BLaER1 (cell line): ENCODE results near the gene LAMC3.

Experiments used
- H3K27ac ChIP-seq: shearing (Covaris generic); formaldehyde crosslinking; 2 replicates; pipeline ENCODE4 v1.8.1; 2022
- H3K27me3 ChIP-seq: shearing (Covaris generic); formaldehyde crosslinking; 2 replicates; pipeline ENCODE4 v1.8.1; 2022
- H3K36me3 ChIP-seq: shearing (Covaris generic); formaldehyde crosslinking; 2 replicates; pipeline ENCODE4 v1.8.1; 2022
- H3K4me1 ChIP-seq: shearing (Covaris generic); formaldehyde crosslinking; 2 replicates; pipeline ENCODE4 v1.8.1; 2022
- H3K4me2 ChIP-seq: shearing (Covaris generic); formaldehyde crosslinking; 2 replicates; pipeline ENCODE4 v1.8.1; 2022
- H3K4me3 ChIP-seq: shearing (Covaris generic); formaldehyde crosslinking; 2 replicates; pipeline ENCODE4 v1.8.1; 2022
- H3K9ac ChIP-seq: shearing (Covaris generic); formaldehyde crosslinking; 2 replicates; pipeline ENCODE4 v1.8.1; 2022
- H3K9me3 ChIP-seq: shearing (Covaris generic); formaldehyde crosslinking; 2 replicates; pipeline ENCODE4 v1.8.1; 2022
- H4K20me1 ChIP-seq: shearing (Covaris generic); formaldehyde crosslinking; 2 replicates; pipeline ENCODE4 v1.8.1; 2022
- Cebpa-rat ChIP-seq: shearing (Covaris generic); IDR thresholded peaks from 2 replicates; pipeline ENCODE4 v1.8.1; 2022

Gene LAMC3

DNA sequence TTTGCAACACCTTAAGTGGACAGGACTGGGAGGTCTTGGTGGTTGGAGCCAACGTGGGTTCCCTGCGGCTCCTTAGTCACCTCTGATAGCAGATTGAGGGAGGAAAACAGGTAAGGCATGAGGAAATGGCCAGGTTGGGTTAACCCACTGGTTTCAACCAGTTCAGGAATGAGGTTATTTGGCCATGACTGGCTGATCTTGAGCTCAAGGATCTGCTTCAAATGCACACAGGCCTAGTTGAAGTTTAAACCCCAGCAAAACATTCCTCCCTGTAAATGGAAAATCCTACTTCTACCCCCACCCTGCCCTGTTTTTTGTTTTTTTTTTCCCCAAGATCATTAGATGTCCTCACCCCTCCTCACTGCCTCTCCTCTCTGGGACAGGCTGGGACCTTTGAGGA is 113.2 kb downstream of the LAMC3 start:
- Histone ChIP-seq H3K27ac (no peak overlapping the region), H3K4me3 (no peak overlapping the region), H3K27me3 (no peaks in the 10 kb centered on the region), H3K4me1 (peaks cover 32% of the 10 kb centered on the region), H3K36me3 (peaks cover 27% of the 10 kb centered on the region), H4K20me1 (peaks cover 14% of the 10 kb centered on the region; the same call in 1 of the 2 replicates), H3K9ac (no peak overlapping the region), H3K4me2 (no peak overlapping the region), H3K9me3 (no peaks in the 10 kb centered on the region)
- TF ChIP-seq Cebpa-rat, result no peak

DNA sequence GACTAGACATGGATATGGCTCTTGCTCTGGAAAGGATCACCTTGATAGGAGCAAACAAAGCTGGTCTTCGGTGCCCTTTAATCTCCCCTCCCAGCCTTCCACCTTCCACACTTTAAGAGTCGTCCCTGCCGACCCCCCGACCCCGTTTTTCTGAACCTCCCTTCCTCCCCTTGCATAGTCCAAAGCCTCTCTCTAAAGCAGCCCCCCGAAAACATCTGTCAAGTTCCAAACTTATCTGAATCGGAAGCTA is 116.0 kb downstream of the LAMC3 start:
- Histone ChIP-seq H3K9me3 (no peaks in the 10 kb centered on the region), H3K36me3 (peaks cover 49% of the 10 kb centered on the region), H3K27ac (peak overlapping the region; percentile 88)

DNA sequence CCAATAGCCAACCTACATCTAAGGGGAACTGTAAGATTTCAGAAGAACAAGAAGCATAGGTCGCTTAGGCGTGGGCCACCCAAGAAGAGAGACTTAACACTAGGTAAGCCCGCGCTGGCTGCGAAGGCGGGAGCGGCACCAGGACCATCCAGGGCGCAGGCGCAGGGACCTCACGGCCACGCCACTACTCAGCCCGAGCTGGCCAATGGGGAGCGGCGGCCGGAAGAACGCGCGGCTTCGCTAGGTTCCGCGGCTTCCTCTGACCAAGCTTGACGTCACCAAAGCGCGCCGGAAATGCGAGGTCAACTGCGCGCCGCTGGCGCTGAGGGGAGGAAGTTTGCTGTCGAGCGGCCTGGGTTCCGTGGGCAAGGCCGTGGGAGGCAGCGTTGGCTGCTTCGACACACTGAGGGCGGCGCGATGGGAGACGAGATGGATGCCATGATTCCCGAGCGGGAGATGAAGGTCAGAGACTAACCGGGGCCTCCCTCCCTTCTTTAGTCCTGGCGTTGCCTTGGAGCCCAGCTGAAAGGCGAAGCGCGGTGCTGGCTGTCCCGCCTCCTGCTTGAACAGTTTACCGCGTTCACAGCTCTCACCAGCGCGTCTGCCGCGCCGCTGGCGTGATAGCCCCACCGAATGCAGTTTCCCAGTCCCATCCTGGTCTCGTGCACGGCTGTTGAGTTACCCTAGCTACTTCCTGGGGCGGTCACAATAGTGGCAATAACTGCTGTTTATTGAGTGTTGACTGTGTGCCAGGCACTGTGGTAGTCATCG is 116.5 kb downstream of the LAMC3 start, which contains the start of gene NUP214:
TSS of gene NUP214 (plus strand) at position 299 of the 771 bp plus-strand sequence. CDS start at position 418, 119 bp downstream.
- Histone ChIP-seq H3K4me1 (peaks cover 24% of the 10 kb centered on the region), H3K9me3 (no peaks in the 10 kb centered on the region), H3K27ac (peak within 1 kb of the TSS; percentile 88), H3K36me3 (peaks cover 52% of the 10 kb centered on the region), H3K27me3 (no peaks in the 10 kb centered on the region), H3K4me3 (peak within 1 kb of the TSS; percentile 92), H3K9ac (peak within 1 kb of the TSS; percentile 94), H4K20me1 (peaks cover 18% of the 10 kb centered on the region; the same call in 1 of the 2 replicates), H3K4me2 (peak within 1 kb of the TSS; percentile 98)
- no peak for TF ChIP-seq Cebpa-rat

More for the DNA sequence above, 116.0 kb downstream of the LAMC3 start:
- peak overlapping the region; percentile 92 for H3K4me3 ChIP-seq
- H3K4me1 ChIP-seq, result peaks cover 24% of the 10 kb centered on the region
- H4K20me1 ChIP-seq, result peaks cover 18% of the 10 kb centered on the region; the same call in 1 of the 2 replicates
- no peak for TF ChIP-seq Cebpa-rat
- H3K4me2 ChIP-seq, result peak overlapping the region; percentile 98
- no peaks in the 10 kb centered on the region for H3K27me3 ChIP-seq
- H3K9ac ChIP-seq, result peak overlapping the region; percentile 94

DNA sequence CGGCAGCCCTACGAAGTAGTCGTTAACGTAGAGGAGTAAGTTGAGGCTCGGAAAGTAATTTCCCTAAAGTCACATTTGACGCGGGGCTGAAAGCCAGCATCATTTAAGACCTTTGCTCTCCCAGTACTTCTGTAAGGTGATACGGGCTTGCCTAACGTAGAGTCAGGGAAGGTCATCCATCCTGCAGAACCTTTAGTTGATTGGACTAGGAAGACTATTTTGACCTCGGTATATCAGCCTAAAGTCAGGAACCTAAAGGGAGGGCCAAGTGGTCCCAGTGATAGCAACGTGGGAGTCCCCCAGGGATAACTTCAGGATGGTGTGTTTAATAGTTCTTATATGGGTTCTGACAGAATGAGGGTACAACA is 117.1 kb downstream of the LAMC3 start:
- TF ChIP-seq Cebpa-rat, result no peak
- Histone ChIP-seq H3K36me3 (peaks cover 52% of the 10 kb centered on the region), H3K4me3 (peak overlapping the region; percentile 92), H3K9me3 (no peaks in the 10 kb centered on the region), H3K4me1 (peaks cover 24% of the 10 kb centered on the region), H3K27ac (peak overlapping the region; percentile 83), H3K9ac (peak overlapping the region; percentile 94), H4K20me1 (peaks cover 24% of the 10 kb centered on the region; the same call in 1 of the 2 replicates), H3K4me2 (peak overlapping the region; percentile 98), H3K27me3 (no peaks in the 10 kb centered on the region)

DNA sequence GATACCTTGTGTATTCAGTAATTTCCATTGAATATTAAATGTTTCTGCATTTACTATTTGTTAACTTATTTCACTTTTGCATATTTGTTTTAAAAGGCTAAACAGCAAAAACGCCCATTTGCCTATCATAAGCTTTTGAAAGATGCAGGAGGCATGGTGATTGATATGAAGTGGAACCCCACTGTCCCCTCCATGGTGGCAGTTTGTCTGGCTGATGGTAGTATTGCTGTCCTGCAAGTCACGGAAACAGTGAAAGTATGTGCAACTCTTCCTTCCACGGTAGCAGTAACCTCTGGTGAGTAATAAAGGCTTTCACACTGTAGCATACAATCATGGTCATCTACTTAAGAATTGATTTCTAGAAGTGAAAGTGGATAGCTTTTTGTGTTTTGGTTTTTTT is 120.2 kb downstream of the LAMC3 start:
- no peaks in the 10 kb centered on the region for H3K27me3 ChIP-seq
- H3K4me1 ChIP-seq, result peaks cover 24% of the 10 kb centered on the region
- peaks cover 75% of the 10 kb centered on the region for H3K36me3 ChIP-seq
- peaks cover 41% of the 10 kb centered on the region; the same call in 1 of the 2 replicates for H4K20me1 ChIP-seq
- no peak overlapping the region for H3K9ac ChIP-seq
- no peaks in the 10 kb centered on the region for H3K9me3 ChIP-seq
- no peak overlapping the region for H3K4me2 ChIP-seq
- no peak overlapping the region for H3K4me3 ChIP-seq
- H3K27ac ChIP-seq, result no peak overlapping the region
- no peak for TF ChIP-seq Cebpa-rat

DNA sequence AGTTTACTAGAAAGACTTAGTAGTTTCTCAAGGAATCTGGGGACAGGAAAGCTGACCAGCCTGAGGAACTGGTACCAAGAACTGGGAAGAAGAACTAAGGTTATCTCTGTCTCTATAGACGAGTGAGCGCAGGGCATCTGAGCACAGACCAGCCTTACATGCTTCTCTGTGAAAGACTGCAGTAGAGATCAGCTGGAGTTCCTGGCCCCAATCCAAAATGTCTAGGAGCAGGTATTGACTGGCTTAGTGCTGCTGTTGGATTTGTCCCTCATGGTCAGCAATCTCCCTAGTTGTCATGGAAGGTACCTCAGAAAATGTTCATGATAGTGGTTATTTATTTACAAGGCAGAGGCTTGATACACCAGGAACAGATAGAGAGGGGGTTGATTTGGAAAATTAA is 129.7 kb downstream of the LAMC3 start:
- H3K4me3 ChIP-seq, result no peak overlapping the region
- H3K4me1 ChIP-seq, result no peaks in the 10 kb centered on the region
- peaks cover 93% of the 10 kb centered on the region for H3K36me3 ChIP-seq
- H3K27ac ChIP-seq, result no peak overlapping the region
- no peak overlapping the region for H3K4me2 ChIP-seq
- no peaks in the 10 kb centered on the region for H3K9me3 ChIP-seq
- H3K27me3 ChIP-seq, result no peaks in the 10 kb centered on the region
- no peak overlapping the region for H3K9ac ChIP-seq
- H4K20me1 ChIP-seq, result peaks cover 10% of the 10 kb centered on the region; the same call in 1 of the 2 replicates
- no peak for TF ChIP-seq Cebpa-rat

DNA sequence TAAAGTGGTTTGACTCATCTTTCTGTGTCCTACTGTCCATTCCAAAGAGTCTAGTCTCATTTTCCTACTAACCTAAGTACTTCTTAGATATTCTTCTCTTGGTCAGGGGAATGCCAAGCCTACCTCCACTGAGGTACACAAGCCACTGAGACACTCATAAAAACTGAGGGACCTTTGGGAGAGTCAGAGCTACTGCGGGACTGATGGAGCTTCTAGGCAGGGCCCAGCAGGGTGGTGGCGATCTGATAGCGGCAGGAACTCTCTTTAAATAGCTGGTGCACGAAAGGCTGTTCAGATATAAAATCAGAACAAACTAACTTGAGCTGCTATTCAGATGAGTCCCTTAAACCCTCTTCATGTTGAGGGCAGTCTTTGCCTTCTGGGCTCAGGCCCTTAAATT is 131.1 kb downstream of the LAMC3 start:
- Histone ChIP-seq H3K9ac (no peak overlapping the region), H3K4me3 (no peak overlapping the region), H4K20me1 (peaks cover 9% of the 10 kb centered on the region; the same call in 1 of the 2 replicates), H3K9me3 (no peaks in the 10 kb centered on the region), H3K27me3 (no peaks in the 10 kb centered on the region), H3K36me3 (peaks cover 92% of the 10 kb centered on the region), H3K4me2 (no peak overlapping the region), H3K4me1 (no peaks in the 10 kb centered on the region), H3K27ac (no peak overlapping the region)
- no peak for TF ChIP-seq Cebpa-rat

DNA sequence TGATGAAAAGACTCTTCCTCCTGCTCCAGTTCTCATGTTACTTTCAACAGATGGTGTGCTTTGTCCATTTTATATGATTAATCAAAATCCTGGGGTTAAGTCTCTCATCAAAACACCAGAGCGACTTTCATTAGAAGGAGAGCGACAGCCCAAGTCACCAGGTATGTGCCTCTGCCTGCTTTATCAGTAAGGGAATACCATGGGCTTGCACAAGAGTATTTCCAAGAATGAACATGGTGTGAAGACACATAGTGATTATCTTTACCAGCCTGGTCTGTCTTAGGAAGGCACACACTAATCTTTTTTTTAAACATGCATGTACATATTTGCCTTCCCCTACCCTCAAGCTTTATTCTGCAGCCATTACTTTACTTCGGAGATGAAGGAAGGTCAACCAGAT is 131.6 kb downstream of the LAMC3 start:
- Histone ChIP-seq H3K9me3 (no peaks in the 10 kb centered on the region), H3K4me2 (no peak overlapping the region), H3K4me3 (no peak overlapping the region), H3K36me3 (peaks cover 92% of the 10 kb centered on the region), H3K9ac (no peak overlapping the region), H3K27ac (no peak overlapping the region), H3K4me1 (no peaks in the 10 kb centered on the region), H3K27me3 (no peaks in the 10 kb centered on the region), H4K20me1 (0 out of 2 replicates have a peak, but pooled peaks cover 9% of the 10 kb centered on the region)
- no peak for TF ChIP-seq Cebpa-rat

DNA sequence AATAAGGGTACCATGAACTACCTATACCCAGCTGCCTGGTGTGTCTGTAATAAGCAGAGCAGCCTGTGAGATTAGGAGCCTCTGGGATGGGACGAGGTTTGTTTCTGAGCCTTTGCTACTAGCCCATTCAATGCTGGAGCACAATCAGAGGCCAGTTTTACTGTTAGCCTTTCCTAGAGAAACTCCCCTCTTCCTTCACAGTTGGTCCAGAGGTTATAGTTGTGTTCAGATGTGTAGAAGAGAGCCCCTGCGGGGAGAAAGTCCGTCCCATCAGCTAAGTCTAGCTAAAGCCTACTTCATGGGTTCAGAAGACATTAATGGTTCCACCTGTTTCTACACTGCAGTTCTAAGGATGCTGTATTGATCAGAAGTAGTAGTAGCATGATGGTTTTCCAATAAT is 133.2 kb downstream of the LAMC3 start:
- no peaks in the 10 kb centered on the region for H3K4me1 ChIP-seq
- no peak overlapping the region for H3K4me3 ChIP-seq
- no peak overlapping the region for H3K9ac ChIP-seq
- H3K9me3 ChIP-seq, result no peaks in the 10 kb centered on the region
- no peaks in the 10 kb centered on the region for H3K27me3 ChIP-seq
- H3K27ac ChIP-seq, result no peak overlapping the region
- TF ChIP-seq Cebpa-rat, result no peak
- H3K4me2 ChIP-seq, result no peak overlapping the region
- H4K20me1 ChIP-seq, result 0 out of 2 replicates have a peak, but pooled peaks cover 9% of the 10 kb centered on the region
- H3K36me3 ChIP-seq, result peaks cover 92% of the 10 kb centered on the region
